ENCODE results near the gene PPP6R3. TPM values are rescaled to one million over a fixed set of nuclear protein-coding genes. Genes with fewer than 3 reads are reported as not detected.
"Not testable (repeated sequence)": the region's sequence is repeated elsewhere in the genome, so short reads cannot be mapped to it uniquely, and the experiment has no call there.

Gene PPP6R3
- total RNA-seq, 2 donors from 2014 or later: 118 to 136 TPM

DNA sequence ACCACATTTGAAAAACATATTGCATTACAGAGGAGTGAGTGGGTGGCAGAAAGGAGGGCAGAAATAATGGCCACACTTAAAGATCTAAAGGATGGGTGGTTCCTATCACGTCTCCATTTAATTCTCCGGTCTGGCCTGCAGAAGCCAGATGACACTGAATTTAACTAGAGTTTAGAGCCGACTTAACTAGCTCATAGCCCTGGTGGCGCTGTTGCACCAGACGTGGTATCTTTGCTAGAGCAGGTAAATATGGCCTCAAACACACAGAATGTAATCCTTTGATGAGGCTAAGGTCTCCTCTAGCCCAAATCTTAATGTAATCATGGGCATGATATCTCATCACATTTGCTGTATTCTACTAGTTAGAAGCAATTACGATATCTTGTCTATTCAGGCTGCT, 172.2 kb downstream of the PPP6R3 start:
- TF ChIP-seq, protein P1, sequence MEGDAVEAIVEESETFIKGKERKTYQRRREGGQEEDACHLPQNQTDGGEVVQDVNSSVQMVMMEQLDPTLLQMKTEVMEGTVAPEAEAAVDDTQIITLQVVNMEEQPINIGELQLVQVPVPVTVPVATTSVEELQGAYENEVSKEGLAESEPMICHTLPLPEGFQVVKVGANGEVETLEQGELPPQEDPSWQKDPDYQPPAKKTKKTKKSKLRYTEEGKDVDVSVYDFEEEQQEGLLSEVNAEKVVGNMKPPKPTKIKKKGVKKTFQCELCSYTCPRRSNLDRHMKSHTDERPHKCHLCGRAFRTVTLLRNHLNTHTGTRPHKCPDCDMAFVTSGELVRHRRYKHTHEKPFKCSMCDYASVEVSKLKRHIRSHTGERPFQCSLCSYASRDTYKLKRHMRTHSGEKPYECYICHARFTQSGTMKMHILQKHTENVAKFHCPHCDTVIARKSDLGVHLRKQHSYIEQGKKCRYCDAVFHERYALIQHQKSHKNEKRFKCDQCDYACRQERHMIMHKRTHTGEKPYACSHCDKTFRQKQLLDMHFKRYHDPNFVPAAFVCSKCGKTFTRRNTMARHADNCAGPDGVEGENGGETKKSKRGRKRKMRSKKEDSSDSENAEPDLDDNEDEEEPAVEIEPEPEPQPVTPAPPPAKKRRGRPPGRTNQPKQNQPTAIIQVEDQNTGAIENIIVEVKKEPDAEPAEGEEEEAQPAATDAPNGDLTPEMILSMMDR (conservative IDR thresholded peaks at IDR 0.05): peak; percentile 89
- no peak overlapping the region for H3K9ac ChIP-seq (ENCODE audit: extremely low read depth, low read length, poor library complexity, severe bottlenecking)
- DNase-seq: peak; percentile 93
- Mint-ChIP-seq H3K4me1 (peaks cover 31% of the 10 kb centered on the region), H3K27ac (no peak overlapping the region), H3K4me3 (no peak overlapping the region), H3K36me3 (ENCODE audit: low read depth) (no peaks in the 10 kb centered on the region), H3K9me3 (no peaks in the 10 kb centered on the region), H3K27me3 (ENCODE audit: insufficient read depth) (no peaks in the 10 kb centered on the region)
- H3K9me3 ChIP-seq (ENCODE audit: control insufficient read depth, low read length): no peaks in the 10 kb centered on the region
- no peaks in the 10 kb centered on the region for H3K36me3 ChIP-seq (ENCODE audit: control insufficient read depth, insufficient read depth, low read length)
- WGBS, 2 experiments (ENCODE audit: insufficient coverage in 1 of 2, insufficient read length in 1 of 2): 17 to 48% methylated on average over 3 to 6 of the region's 6 CpGs
- H3K27me3 ChIP-seq (ENCODE audit: control insufficient read depth, insufficient read depth, low read length, poor library complexity, severe bottlenecking): no peaks in the 10 kb centered on the region
- no peak overlapping the region for H3K27ac ChIP-seq (ENCODE audit: low read depth, low read length)
- H3K4me1 ChIP-seq (ENCODE audit: control insufficient read depth, insufficient read depth, low read length): peaks cover 4% of the 10 kb centered on the region
- H3K4me3 ChIP-seq (ENCODE audit: low read length): peak overlapping the region; percentile 43

DNA sequence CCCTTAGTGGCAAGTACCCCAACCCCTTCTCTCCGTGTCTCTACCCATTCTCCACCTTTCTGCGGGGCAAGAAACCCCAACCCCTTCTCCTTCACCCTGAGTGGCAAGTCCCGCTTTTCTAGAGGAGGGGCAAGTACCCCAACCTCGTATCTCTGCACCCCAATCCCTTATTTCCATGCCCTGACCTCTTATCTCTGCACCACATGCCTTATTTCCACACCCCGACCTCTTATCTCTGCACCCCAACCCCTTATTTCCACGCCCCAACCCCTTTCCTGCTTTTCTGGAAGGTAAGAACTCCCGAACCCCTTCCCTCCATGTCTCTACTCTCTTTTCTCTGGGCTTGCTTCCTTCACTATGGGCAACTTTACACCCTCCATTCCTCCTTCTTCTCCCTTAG, 174.1 kb downstream of the PPP6R3 start:
- 62 to 86% methylated on average over 4 to 7 of the region's 7 CpGs for WGBS, 2 experiments (ENCODE audit: insufficient coverage in 1 of 2, insufficient read length in 1 of 2)
- H3K4me1 ChIP-seq (ENCODE audit: control insufficient read depth, insufficient read depth, low read length); H3K36me3 ChIP-seq (ENCODE audit: control insufficient read depth, insufficient read depth, low read length); H3K9me3 ChIP-seq (ENCODE audit: control insufficient read depth, low read length); H3K27ac ChIP-seq (ENCODE audit: low read depth, low read length); H3K27me3 ChIP-seq (ENCODE audit: control insufficient read depth, insufficient read depth, low read length, poor library complexity, severe bottlenecking); H3K27me3 Mint-ChIP-seq (ENCODE audit: insufficient read depth); DNase-seq; H3K9me3 Mint-ChIP-seq; H3K36me3 Mint-ChIP-seq (ENCODE audit: low read depth): not testable (repeated sequence)
- Mint-ChIP-seq H3K27ac (peak overlapping the region; percentile 85), H3K4me3 (peak overlapping the region; percentile 57), H3K4me1 (peaks cover 40% of the 10 kb centered on the region)
- Histone ChIP-seq H3K9ac (ENCODE audit: extremely low read depth, low read length, poor library complexity, severe bottlenecking) (peak overlapping the region; percentile 49), H3K4me3 (ENCODE audit: low read length) (peak overlapping the region; percentile 78)

DNA sequence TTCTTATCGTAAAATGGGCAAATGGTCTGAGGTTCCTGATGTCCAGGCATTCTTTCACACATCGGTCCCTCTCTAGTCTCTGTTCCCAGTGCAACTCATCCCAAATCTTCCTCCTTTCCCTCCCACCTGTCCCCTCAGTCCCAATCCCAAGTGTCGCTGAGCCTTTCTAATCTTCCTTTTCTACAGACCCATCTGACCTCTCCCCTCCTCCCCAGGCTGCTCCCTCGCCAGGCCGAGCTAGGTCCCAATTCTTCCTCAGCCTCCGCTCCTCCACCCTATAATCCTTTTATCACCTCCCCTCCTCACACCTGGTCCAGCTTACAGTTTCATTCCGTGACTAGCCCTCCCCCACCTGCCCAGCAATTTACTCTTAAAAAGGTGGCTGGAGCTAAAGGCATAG, 174.6 kb downstream of the PPP6R3 start:
- H3K27ac ChIP-seq (ENCODE audit: low read depth, low read length); H3K36me3 ChIP-seq (ENCODE audit: control insufficient read depth, insufficient read depth, low read length); H3K27me3 ChIP-seq (ENCODE audit: control insufficient read depth, insufficient read depth, low read length, poor library complexity, severe bottlenecking); H3K9me3 ChIP-seq (ENCODE audit: control insufficient read depth, low read length); H3K9me3 Mint-ChIP-seq; H3K36me3 Mint-ChIP-seq (ENCODE audit: low read depth); H3K27me3 Mint-ChIP-seq (ENCODE audit: insufficient read depth); H3K4me1 ChIP-seq (ENCODE audit: control insufficient read depth, insufficient read depth, low read length): not testable (repeated sequence)
- H3K27ac Mint-ChIP-seq: peak overlapping the region; percentile 85
- H3K4me1 Mint-ChIP-seq: peaks cover 40% of the 10 kb centered on the region
- 40 to 68% methylated on average over 3 to 5 of the region's 7 CpGs for WGBS, 2 experiments (ENCODE audit: insufficient coverage in 1 of 2, insufficient read length in 1 of 2)
- Histone ChIP-seq H3K9ac (ENCODE audit: extremely low read depth, low read length, poor library complexity, severe bottlenecking) (peak overlapping the region; percentile 49), H3K4me3 (ENCODE audit: low read length) (peak overlapping the region; percentile 78)
- peak overlapping the region; percentile 57 for H3K4me3 Mint-ChIP-seq
- peak; percentile 56 for DNase-seq

DNA sequence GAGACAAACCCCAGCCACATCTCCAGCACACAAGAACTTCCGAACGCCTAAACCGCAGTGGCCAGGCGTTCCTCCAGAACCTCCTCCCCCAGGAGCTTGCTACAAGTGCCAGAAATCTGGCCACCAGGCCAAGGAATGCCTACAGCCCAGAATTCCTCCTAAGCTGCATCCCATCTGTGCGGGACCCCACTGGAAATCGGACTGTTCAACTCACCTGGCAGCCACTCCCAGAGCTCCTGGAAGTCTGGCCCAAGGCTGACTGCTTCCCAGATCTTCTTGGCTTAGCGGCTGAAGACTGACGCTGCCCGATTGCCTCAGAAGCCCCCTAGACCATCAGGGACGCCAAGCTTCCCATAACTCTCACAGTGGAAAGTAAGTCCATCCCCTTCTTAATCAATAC, 175.3 kb downstream of the PPP6R3 start:
- Histone ChIP-seq H3K4me3 (ENCODE audit: low read length) (peak overlapping the region; percentile 78), H3K9ac (ENCODE audit: extremely low read depth, low read length, poor library complexity, severe bottlenecking) (peak overlapping the region; percentile 38)
- not testable (repeated sequence) for H3K9me3 Mint-ChIP-seq; H3K27me3 ChIP-seq (ENCODE audit: control insufficient read depth, insufficient read depth, low read length, poor library complexity, severe bottlenecking); H3K4me1 ChIP-seq (ENCODE audit: control insufficient read depth, insufficient read depth, low read length); H3K27me3 Mint-ChIP-seq (ENCODE audit: insufficient read depth); H3K36me3 Mint-ChIP-seq (ENCODE audit: low read depth); H3K9me3 ChIP-seq (ENCODE audit: control insufficient read depth, low read length); H3K36me3 ChIP-seq (ENCODE audit: control insufficient read depth, insufficient read depth, low read length); H3K27ac ChIP-seq (ENCODE audit: low read depth, low read length); DNase-seq
- WGBS, 2 experiments (ENCODE audit: insufficient coverage in 1 of 2, insufficient read length in 1 of 2): 76 to 93% methylated on average over 4 to 6 of the region's 10 CpGs
- H3K27ac Mint-ChIP-seq: peak overlapping the region; percentile 85
- peaks cover 40% of the 10 kb centered on the region for H3K4me1 Mint-ChIP-seq
- peak overlapping the region; percentile 57 for H3K4me3 Mint-ChIP-seq

DNA sequence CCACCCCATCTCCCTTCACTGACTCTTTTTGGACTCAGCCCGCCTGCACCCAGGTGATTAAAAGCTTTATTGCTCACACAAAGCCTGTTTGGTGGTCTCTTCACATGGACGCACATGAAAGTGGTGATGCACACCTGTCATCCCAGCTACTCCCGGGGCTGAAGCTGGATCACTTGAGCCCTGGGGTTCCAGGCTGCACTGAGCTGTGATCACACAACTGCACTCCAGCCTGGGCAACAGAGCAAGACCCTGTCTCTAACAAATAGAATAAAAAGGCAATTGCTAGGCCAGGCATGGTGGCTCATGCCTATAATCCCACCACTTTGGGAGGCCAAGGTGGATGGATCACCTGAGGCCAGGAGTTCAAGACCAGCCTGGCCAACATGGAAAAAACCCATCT, 178.8 kb downstream of the PPP6R3 start:
- not testable (repeated sequence) for H3K4me3 Mint-ChIP-seq; H3K9me3 ChIP-seq (ENCODE audit: control insufficient read depth, low read length); H3K27me3 ChIP-seq (ENCODE audit: control insufficient read depth, insufficient read depth, low read length, poor library complexity, severe bottlenecking); H3K9me3 Mint-ChIP-seq; H3K36me3 ChIP-seq (ENCODE audit: control insufficient read depth, insufficient read depth, low read length); H3K4me3 ChIP-seq (ENCODE audit: low read length); H3K9ac ChIP-seq (ENCODE audit: extremely low read depth, low read length, poor library complexity, severe bottlenecking); H3K36me3 Mint-ChIP-seq (ENCODE audit: low read depth); H3K27me3 Mint-ChIP-seq (ENCODE audit: insufficient read depth); H3K4me1 ChIP-seq (ENCODE audit: control insufficient read depth, insufficient read depth, low read length); H3K27ac ChIP-seq (ENCODE audit: low read depth, low read length)
- peak; percentile 70 for DNase-seq
- peaks cover 33% of the 10 kb centered on the region for H3K4me1 Mint-ChIP-seq
- WGBS, 2 experiments (ENCODE audit: insufficient coverage in 1 of 2, insufficient read length in 1 of 2): 64 to 86% methylated on average over 3 of the region's 3 CpGs
- peak overlapping the region; percentile 92 for H3K27ac Mint-ChIP-seq
